SK-N-SH treated with all-trans-retinoic acid at 6 μM for 48 hours (cell line): ENCODE results near the gene ZGPAT.

Experiments
- ARNTL ChIP-seq: fragments of 450-650 bp; formaldehyde crosslinking; IDR thresholded peaks from 2 replicates; pipeline ENCODE4 v1.5.0; 2020; ENCODE audit warnings: low read depth, mild to moderate bottlenecking, moderate library complexity, borderline replicate concordance
- CSDC2 ChIP-seq: fragments of 250-450 bp; sonication (Bioruptor Pico); IDR thresholded peaks from 2 replicates; pipeline ENCODE4 v1.5.0; 2020; ENCODE audit warnings: mild to moderate bottlenecking, moderate library complexity
- GLIS3 ChIP-seq: fragments of 250-450 bp; sonication (Bioruptor Pico); IDR thresholded peaks from 2 replicates; pipeline ENCODE4 v1.5.0; 2020; ENCODE audit warnings: mild to moderate bottlenecking, moderate library complexity
- PPARA ChIP-seq: fragments of 250-450 bp; sonication (Bioruptor Pico); IDR thresholded peaks from 2 replicates; pipeline ENCODE4 v1.5.0; 2020; ENCODE audit warnings: mild to moderate bottlenecking, borderline replicate concordance
- RARB ChIP-seq: fragments of 250-450 bp; sonication (Bioruptor Pico); IDR thresholded peaks from 2 replicates; pipeline ENCODE4 v1.8.0; 2021; ENCODE audit warnings: mild to moderate bottlenecking, moderate library complexity
- SNAI2 ChIP-seq: fragments of 250-450 bp; sonication (Bioruptor Pico); IDR thresholded peaks from 2 replicates; pipeline ENCODE4 v1.5.0; 2020; ENCODE audit warnings: mild to moderate bottlenecking, moderate library complexity
- TOX ChIP-seq: fragments of 250-450 bp; sonication (Bioruptor Pico); IDR thresholded peaks from 2 replicates; pipeline ENCODE4 v1.8.0; 2021; ENCODE audit warnings: mild to moderate bottlenecking, moderate library complexity, borderline replicate concordance
- TSHZ2 ChIP-seq: fragments of 250-450 bp; sonication (Bioruptor Pico); IDR thresholded peaks from 2 replicates; pipeline ENCODE4 v1.5.0; 2020; ENCODE audit warnings: mild to moderate bottlenecking, moderate library complexity
- ZFP3 ChIP-seq: fragments of 250-450 bp; sonication (Bioruptor Pico); IDR thresholded peaks from 2 replicates; pipeline ENCODE4 v1.5.0; 2020; ENCODE audit warnings: mild to moderate bottlenecking, moderate library complexity
- ZNF70 ChIP-seq: fragments of 450-650 bp; formaldehyde crosslinking; IDR thresholded peaks from 2 replicates; pipeline ENCODE4 v1.5.0; 2020; ENCODE audit warnings: mild to moderate bottlenecking, moderate library complexity
- ZNF8 ChIP-seq: fragments of 450-650 bp; formaldehyde crosslinking; IDR thresholded peaks from 2 replicates; pipeline ENCODE4 v1.5.0; 2020; ENCODE audit warnings: mild to moderate bottlenecking, moderate library complexity
- TF ChIP-seq, protein P1 (sequence below): fragments of 250-450 bp; sonication (Bioruptor Pico); IDR thresholded peaks from 2 replicates; pipeline ENCODE4 v1.5.1; 2020; ENCODE audit warnings: low read depth, mild to moderate bottlenecking, moderate library complexity
- TF ChIP-seq, protein P2 (sequence below): fragments of 250-450 bp; sonication (Bioruptor Pico); IDR thresholded peaks from 2 replicates; pipeline ENCODE4 v1.5.1; 2021; ENCODE audit warnings: mild to moderate bottlenecking, moderate library complexity
- TF ChIP-seq, protein P3 (sequence below): fragments of 250-450 bp; sonication (Bioruptor Pico); IDR thresholded peaks from 2 replicates; pipeline ENCODE4 v1.8.0; 2020; ENCODE audit warnings: mild to moderate bottlenecking, moderate library complexity, borderline replicate concordance

DNA sequence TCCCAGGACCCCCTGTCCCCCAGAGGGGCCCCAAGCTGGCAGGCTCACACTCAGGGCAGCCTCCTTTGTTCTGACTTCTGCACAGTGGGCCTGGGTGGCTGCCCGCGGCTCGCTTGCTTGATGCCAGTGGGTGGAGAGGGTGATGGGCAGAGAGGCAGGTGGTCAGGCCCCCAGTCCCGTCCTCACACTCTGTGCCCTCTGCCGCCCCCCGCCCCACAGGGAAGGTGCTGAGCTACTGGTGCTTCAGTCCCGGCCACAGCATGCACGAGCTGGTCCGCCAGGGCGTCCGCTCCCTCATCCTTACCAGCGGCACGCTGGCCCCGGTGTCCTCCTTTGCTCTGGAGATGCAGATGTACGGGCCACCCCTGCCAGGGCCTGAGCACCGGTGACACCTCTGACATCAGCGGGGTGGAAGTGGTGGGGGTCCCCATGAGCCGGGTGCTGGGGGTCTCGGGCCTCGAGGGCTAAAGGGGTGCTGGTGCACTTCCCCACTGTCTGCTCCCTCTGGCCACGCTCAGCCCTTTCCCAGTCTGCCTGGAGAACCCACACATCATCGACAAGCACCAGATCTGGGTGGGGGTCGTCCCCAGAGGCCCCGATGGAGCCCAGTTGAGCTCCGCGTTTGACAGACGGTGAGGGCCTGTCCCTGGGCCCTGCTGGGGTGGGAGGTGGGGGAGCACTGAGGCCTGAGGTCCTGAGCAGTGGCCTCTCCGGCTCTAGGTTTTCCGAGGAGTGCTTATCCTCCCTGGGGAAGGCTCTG is 20.2 kb upstream of the ZGPAT start:
- TF ChIP-seq, protein P1, sequence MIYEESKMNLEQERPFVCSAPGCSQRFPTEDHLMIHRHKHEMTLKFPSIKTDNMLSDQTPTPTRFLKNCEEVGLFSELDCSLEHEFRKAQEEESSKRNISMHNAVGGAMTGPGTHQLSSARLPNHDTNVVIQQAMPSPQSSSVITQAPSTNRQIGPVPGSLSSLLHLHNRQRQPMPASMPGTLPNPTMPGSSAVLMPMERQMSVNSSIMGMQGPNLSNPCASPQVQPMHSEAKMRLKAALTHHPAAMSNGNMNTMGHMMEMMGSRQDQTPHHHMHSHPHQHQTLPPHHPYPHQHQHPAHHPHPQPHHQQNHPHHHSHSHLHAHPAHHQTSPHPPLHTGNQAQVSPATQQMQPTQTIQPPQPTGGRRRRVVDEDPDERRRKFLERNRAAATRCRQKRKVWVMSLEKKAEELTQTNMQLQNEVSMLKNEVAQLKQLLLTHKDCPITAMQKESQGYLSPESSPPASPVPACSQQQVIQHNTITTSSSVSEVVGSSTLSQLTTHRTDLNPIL (CRISPR knock-in tag) = no peak
- TF ChIP-seq ZFP3 (CRISPR knock-in tag) (no peak), ARNTL (CRISPR knock-in tag) (no peak), SNAI2 (no peak), CSDC2 (no peak), PPARA (CRISPR knock-in tag) (no peak), TSHZ2 (no peak), RARB (CRISPR knock-in tag) (no peak), ZNF70 (no peak), GLIS3 (CRISPR knock-in tag) (no peak), ZNF8 (no peak), TOX (CRISPR knock-in tag) (no peak)
- TF ChIP-seq, protein P2, sequence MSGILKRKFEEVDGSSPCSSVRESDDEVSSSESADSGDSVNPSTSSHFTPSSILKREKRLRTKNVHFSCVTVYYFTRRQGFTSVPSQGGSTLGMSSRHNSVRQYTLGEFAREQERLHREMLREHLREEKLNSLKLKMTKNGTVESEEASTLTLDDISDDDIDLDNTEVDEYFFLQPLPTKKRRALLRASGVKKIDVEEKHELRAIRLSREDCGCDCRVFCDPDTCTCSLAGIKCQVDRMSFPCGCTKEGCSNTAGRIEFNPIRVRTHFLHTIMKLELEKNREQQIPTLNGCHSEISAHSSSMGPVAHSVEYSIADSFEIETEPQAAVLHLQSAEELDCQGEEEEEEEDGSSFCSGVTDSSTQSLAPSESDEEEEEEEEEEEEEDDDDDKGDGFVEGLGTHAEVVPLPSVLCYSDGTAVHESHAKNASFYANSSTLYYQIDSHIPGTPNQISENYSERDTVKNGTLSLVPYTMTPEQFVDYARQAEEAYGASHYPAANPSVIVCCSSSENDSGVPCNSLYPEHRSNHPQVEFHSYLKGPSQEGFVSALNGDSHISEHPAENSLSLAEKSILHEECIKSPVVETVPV (CRISPR knock-in tag) = no peak
- TF ChIP-seq, protein P3, sequence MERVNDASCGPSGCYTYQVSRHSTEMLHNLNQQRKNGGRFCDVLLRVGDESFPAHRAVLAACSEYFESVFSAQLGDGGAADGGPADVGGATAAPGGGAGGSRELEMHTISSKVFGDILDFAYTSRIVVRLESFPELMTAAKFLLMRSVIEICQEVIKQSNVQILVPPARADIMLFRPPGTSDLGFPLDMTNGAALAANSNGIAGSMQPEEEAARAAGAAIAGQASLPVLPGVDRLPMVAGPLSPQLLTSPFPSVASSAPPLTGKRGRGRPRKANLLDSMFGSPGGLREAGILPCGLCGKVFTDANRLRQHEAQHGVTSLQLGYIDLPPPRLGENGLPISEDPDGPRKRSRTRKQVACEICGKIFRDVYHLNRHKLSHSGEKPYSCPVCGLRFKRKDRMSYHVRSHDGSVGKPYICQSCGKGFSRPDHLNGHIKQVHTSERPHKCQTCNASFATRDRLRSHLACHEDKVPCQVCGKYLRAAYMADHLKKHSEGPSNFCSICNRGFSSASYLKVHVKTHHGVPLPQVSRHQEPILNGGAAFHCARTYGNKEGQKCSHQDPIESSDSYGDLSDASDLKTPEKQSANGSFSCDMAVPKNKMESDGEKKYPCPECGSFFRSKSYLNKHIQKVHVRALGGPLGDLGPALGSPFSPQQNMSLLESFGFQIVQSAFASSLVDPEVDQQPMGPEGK (CRISPR knock-in tag) = no peak
